Activated T-cell treated with anti-CD3 and anti-CD28 coated beads for 24 hours (primary cell): Measurements from ENCODE around the gene STOX1.
"Not testable (repeated sequence)": the region's sequence is repeated elsewhere in the genome, so short reads cannot be mapped to it uniquely, and the experiment has no call there.

Experiments used
- DNase-seq: peaks from one replicate; pipeline ENCODE4 v3.0.0-alpha.2; 2020; ENCODE audit warnings: low read depth

STOX1 gene

GRCh38 chr10:68826764-68827591 is at the start of gene STOX1:
TSS of gene STOX1 (plus strand) at chr10:68827531. CDS start at chr10:68827624, 93 bp downstream.
- DNase-seq: peak; percentile 49

DNA sequence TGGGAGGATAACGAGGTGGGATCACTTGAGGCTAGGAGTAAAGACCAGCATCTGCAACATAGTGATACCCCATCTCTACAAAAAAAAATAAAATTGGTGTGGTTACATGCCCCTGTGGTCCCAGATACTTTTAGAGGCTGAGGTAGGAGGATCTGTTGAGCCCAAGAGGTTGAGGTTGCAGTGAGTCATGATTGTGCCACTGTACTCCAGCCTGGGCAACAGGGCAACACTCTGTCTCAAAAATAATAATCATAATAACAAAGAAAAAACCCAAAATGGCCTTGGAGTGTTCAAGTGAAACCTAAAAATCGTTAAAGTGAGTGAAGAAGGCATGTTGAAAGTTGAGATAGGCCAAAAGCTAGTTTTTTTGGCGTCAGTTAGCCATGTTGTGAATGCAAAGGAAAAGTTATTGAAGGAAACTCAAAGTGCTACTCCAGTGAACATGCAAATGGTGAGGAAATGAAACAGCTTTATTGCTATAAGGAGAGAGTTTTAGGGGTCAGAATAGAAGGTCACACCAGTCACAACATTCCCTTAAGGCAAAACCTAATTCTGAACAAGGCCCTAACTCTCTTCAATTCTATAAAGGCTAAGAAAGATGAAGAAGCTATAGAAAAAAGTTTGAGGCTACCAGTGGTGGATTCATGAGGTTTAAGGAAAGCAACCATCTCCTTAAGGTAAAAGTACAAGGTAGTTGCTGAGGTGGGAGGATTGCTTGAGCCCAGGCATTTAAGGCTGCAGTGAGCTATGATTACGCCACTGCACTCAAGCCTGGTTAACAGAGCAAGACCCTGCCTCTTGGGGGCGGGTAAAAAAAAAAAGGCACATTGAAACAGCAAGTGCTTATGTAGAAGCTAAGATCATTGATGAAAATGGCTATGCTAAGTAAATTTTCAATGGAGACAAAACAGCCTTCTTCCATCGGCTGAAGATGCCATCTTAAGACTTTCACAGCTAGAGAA is 45.4 kb upstream of the STOX1 start:
- DNase-seq: no peak

DNA sequence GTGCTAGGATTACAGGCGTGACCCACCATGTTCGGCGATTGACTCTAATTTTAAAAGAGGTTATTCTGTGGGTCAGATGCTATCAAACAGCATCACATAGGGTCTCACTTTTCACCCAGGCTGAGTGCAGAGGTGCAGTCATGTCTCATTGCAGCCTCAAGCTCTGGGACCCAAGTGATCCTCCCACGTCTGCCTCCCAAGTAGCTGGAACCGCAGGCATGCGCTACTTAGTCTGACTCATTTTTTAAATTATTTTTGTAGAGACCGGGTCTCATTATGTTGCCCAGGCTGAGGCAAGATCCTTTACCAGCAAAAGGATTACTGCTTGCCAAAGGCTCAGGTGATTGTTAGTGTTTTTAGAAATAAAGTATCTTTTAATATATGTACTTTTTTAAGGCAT is 42.9 kb upstream of the STOX1 start:
- DNase-seq: no peak

DNA sequence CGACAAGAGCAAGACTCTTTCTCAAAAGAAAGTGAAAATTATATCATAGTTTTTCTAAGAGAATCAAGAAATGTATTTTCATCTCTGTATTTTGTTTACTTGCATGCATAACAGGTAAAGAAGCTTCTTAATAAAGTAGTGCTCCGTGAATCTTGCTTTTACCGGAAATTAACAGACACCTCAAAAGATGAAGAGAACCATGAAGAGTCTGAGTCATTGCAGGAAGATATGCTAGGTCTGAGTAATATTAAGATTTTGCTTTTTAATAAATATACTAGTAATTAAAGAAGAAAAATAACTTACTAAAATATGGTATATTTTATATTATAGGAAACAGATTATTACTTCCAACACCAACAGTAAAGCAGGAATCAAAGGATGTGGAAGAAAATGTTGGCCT is 39.5 kb upstream of the STOX1 start:
- no peak for DNase-seq

DNA sequence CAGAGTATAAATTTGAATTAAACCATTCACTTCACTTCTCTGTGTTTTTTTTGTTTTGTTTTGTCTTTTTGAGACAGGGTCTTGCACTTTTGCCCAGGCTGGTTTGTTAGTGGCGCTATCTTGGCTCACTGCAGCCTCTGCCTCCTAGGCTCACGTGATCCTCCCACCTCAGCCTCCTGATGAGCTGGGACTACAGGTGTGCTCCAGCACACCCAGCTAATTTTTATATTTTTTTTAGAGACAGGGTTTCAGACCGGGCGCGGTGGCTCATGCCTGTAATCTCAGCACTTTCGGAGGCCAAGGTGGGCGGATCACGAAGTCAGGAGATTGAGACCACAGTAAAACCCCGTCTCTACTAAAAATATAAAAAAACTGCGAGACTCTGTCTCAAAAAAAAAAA is 36.9 kb upstream of the STOX1 start:
- no peak for DNase-seq

- DNase-seq: no peak
These were observed 35.2 kb upstream of the STOX1 start for GRCh38 chr10:68792115-68792514.

GRCh38 chr10:68795886-68796532 is 31.3 kb upstream of the STOX1 start:
- DNase-seq: no peak

DNA sequence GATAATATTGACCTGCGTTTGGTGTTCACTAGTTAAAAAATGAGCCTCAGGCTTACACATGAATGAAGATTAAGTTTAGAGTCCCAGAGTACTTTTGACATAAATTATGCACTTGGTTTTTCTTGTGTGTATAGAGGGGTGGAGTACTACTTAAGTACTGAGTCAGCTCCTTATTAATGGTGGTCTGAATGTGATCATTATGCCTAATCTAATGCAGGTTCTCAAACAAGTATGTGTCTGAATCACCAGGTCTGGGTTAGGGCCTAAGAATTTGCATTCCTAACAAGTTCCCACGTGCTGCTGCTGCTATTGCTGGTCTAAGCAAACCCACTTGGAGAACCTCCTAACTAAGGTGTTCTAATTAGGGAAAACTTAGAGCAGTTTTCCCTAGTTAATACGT is 30.7 kb upstream of the STOX1 start:
- no peak for DNase-seq

- no peak for DNase-seq
These were observed 27.1 kb upstream of the STOX1 start for GRCh38 chr10:68800211-68800610.

DNA sequence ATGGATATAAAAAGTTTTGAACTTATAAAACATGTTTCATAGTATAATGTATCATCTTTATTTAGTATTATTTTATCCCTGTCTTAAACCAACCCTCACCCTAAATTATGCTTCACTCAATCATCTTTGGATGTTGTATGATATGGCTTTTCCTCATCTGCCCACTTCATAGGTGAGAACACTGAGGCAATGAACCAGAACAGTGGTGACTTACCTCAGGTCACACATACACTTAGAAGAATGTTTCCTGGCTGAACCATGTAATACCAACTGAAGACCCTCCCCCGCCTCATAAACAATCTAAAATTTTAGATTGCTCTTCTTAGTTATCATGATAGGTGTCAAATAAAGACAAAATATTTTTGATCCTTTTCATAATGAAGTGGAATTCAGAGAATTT is 22.6 kb upstream of the STOX1 start:
- no peak for DNase-seq

- DNase-seq: not testable (repeated sequence)
These were observed 16.5 kb upstream of the STOX1 start for GRCh38 chr10:68810830-68811229.

GRCh38 chr10:68811314-68812009 is 15.9 kb upstream of the STOX1 start:
- DNase-seq: no peak

DNA sequence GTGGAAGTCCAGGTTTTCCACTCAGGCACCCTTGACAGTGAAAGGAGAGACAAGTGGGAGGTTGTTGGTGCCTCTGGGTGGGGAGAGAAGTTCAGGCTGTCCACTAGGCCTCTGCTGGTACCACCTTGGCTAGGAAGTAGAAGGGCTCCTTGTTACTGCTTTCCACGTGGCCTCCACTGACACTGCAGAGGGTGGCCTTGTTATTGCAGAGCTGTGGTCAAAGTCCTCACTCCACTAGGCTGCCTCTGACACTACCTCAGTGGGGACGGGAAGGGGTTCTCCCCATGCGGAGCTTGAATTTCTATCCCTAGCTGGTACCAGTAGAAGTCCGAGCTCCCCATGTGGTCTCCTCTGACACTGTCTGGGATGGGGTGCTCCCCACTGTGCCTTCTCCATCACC is 14.9 kb upstream of the STOX1 start:
- no peak for DNase-seq

GRCh38 chr10:68813559-68813958 is 13.8 kb upstream of the STOX1 start:
- DNase-seq: no peak

DNA sequence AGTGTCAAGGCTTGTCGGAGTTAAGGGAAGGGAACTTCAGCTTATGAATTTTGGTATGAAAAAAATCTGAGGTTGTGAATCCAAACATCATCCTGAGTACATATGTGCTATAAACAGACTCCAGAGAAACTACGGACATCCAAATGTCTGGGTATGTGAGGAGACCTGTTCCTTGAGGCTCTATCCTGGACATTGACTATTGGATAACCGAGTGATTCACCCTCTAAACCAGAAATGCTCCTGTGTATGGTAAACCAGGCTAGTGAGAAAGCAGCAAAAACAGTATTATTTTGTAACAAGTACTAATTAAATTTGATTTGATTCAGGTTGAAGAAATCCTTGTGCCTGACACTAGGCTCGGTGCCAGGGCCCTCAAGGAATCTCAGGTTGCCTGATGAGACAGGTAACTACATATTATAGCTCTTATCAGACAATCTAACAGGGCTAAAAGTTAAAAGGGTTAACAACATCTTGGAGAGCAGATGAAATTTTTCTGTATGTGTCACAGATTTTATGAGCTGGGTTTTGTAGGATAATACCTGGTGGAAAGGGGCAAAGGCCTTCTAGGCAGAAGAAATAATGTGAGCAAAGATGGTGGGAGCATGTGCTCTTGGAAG is 10.4 kb upstream of the STOX1 start:
- no peak for DNase-seq

GRCh38 chr10:68820359-68820758 is 7.0 kb upstream of the STOX1 start:
- not testable (repeated sequence) for DNase-seq

DNA sequence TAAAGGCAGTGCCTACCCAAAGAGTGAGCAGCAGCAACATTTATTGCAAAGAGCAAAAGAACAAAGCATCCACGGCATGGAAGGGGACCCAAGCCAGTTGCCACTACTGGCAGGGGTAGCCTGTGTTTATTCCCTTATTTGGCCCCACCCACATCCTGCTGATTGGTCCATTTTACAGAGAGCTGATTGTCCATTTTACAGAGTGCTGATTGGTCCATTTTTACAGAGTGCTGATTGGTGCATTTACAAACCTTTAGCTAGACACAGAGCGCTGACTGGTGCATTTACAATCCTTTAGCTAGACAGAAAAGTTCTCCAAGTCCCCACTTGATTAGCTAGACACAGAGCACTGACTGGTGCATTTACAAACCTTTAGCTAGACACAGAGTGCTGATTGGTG is 4.7 kb upstream of the STOX1 start:
- not testable (repeated sequence) for DNase-seq

DNA sequence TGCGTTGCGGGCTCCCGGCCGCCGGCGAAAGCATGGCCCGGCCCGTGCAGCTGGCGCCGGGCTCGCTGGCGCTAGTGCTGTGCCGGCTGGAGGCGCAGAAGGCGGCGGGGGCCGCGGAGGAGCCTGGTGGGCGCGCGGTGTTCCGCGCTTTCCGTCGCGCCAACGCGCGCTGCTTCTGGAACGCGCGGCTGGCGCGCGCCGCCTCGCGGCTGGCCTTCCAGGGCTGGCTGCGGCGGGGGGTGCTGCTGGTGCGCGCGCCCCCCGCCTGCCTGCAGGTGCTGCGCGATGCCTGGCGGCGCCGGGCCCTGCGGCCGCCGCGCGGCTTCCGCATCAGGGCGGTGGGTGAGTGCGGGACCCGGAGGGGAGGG is 245 bp downstream of the STOX1 start:
- not testable (repeated sequence) for DNase-seq

DNA sequence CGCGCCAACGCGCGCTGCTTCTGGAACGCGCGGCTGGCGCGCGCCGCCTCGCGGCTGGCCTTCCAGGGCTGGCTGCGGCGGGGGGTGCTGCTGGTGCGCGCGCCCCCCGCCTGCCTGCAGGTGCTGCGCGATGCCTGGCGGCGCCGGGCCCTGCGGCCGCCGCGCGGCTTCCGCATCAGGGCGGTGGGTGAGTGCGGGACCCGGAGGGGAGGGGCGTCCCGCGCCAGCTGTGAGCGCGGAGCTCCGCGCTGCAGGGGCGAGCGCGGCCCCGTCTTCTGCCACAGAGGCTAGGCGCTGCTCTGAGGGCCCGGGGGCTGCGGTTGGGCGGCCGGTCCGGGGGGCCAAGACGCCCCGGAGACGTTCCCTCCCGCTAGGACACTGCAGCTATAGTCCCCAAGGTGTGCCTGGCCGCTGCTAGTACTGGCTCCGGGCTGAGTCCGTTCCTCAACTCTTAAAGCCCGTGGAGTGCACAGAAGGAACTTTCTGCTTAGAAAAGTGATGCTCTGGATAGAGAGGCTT is 811 bp downstream of the STOX1 start:
- not testable (repeated sequence) for DNase-seq

DNA sequence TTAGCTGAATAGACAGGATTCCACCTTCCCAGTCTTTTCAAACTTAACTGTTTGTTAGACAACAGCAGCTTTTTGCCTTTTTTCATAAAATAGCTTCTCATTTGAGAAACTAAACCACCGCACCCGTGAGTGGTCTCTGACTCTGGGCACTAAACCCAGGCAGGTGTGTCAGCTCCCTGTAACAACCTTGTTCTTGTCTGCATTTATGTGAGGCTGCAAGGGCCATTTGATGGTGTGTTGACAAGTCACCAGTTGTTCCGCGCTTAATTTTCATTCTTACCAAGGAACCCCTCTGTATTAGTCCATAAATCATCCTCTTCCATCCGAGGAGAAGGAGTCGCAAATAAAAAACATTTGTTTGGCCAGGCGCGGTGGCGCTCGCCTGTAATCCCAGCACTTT is 1.5 kb downstream of the STOX1 start:
- DNase-seq: no peak

DNA sequence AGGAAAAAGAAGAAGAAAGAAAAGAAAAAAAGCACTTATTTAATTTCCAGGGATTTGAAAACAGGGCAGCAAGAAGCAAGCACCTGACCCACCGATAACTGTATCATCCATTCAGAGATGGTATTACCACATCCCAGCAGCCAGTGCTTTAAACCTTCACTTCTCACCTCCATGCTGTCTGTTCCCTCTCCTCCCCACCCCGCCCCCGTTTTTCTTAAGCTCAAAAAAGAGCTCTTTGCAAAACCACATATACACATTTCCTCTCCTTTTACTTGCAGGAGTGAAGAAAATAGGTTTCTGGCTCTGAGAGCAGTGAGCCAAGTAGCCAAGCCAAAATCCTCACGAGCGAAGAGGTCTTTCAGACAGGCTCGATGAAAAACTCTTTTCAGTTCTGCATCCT is 2.2 kb downstream of the STOX1 start:
- no peak for DNase-seq
